Activated CD4-positive, alpha-beta memory T cell treated with anti-CD3 and anti-CD28 coated beads for 36 hours (primary cell): ENCODE data around the gene NFIL3. TPM values are rescaled to one million over a fixed set of nuclear protein-coding genes. Genes with fewer than 3 reads are reported as not detected.

Experiments
- CTCF ChIA-PET: fragments of 350-600 bp; sonication (Branson Sonifier 250); formaldehyde crosslinking; loops from one replicate; lab custom pipeline; 2021; ENCODE audit warnings: antibody characterized with exemption, inconsistent platforms; lab: Charles Lee
- POLR2A ChIA-PET: fragments of 350-600 bp; sonication (Branson Sonifier 250); formaldehyde crosslinking; loops from one replicate; lab custom pipeline; 2021; ENCODE audit warnings: antibody characterized with exemption; lab: Charles Lee
- DNase-seq: peaks from one replicate; pipeline ENCODE4 v3.0.0-alpha.2; 2020
- H3K27ac Mint-ChIP-seq: one replicate; pipeline ENCODE4 v1.8.0; 2021; ENCODE audit warnings: mixed read lengths
- H3K27me3 Mint-ChIP-seq: one replicate; pipeline ENCODE4 v1.8.0; 2021; ENCODE audit warnings: mixed read lengths
- H3K36me3 Mint-ChIP-seq: one replicate; pipeline ENCODE4 v1.8.0; 2021; ENCODE audit warnings: mixed read lengths
- H3K4me1 Mint-ChIP-seq: one replicate; pipeline ENCODE4 v1.8.0; 2021; ENCODE audit warnings: low read depth, mixed read lengths
- H3K4me3 Mint-ChIP-seq: one replicate; pipeline ENCODE4 v1.8.0; 2021; ENCODE audit warnings: mild to moderate bottlenecking, mixed read lengths
- H3K9me3 Mint-ChIP-seq: one replicate; pipeline ENCODE4 v1.8.0; 2021; ENCODE audit warnings: mixed read lengths
- intact Hi-C: fragments of 100-400 bp; cut with micrococcal nuclease; formaldehyde crosslinking; loops from one replicate; pipeline ENCODE4 v1.15.1; 2023
- total RNA-seq, 2 experiments: library from RNA; stranded (reverse); gene quantifications; one replicate each; pipeline ENCODE4 v1.2.3, GENCODE V29; 2021

NFIL3 gene
- total RNA-seq, 2 experiments from 2014 or later, result 102 to 104 TPM

DNA sequence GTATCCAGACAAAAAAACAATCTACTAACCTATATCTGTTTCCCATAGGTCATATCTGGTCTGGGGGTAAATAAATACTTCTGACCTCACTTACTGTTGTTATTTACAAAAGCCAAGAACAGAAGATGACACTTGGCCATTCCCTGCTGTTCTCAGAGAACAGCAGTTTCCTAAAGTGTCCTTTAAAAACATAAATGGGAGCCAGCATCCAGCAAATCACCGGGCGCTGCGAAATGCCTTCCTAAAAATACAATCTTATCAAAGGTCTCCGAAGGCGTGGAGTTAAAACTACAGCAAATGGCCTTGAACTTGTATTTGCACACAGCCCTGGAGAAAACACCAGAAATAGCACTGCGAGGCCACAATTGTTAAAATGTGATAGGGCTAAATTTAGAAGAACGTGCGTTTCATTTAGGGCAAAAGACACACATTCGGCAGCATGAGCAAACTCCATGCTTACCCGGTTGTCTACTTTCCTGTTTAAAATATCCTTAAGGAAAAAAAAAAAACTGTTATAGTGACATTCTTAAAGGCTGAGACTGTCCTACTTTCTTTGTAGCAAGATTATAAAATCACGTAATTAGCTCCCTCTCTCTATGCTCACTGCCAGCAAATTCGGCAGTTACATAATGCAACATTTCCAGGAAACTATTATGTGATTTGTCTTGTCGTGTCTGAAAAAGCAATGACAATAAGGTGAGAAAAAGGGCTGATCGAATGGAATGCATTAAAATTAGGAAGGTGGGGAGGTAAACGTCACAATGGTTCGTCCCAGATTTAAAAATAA lies 1.5 kb downstream of the NFIL3 start:
- Mint-ChIP-seq H3K4me3 (peak overlapping the region; percentile 98), H3K9me3 (no peaks in the 10 kb centered on the region), H3K36me3 (peaks cover 25% of the 10 kb centered on the region), H3K27ac (peak overlapping the region; percentile 93), H3K27me3 (peaks cover 8% of the 10 kb centered on the region), H3K4me1 (peaks cover 63% of the 10 kb centered on the region)
- intact Hi-C loops, result no loop called here
- POLR2A ChIA-PET, result interaction anchor here (1.2 to 8.6 kb wide), 5 partner anchors 26 to 291 kb away, joined by 4 to 83 read pairs (median 12); partner anchors contain the start of gene AUH
- DNase-seq, result no peak
- CTCF ChIA-PET, result interaction anchor here (0.7 to 1.6 kb wide), 5 partner anchors 13 to 389 kb away, joined by 3 read pairs; no protein-coding TSS in a partner anchor

GRCh38 chr9:91421128-91421765 lies 2.4 kb downstream of the NFIL3 start:
- ChIA-PET POLR2A (interaction anchor here (0.6 to 8.6 kb wide), 6 partner anchors 25 to 289 kb away, joined by 3 to 83 read pairs (median 4); partner anchors contain the start of gene AUH), CTCF (interaction anchor here (1.0 to 1.6 kb wide), 4 partner anchors 12 to 274 kb away, joined by 3 read pairs; no protein-coding TSS in a partner anchor)
- intact Hi-C loops, result no loop called here
- Mint-ChIP-seq H3K4me1 (peaks cover 67% of the 10 kb centered on the region), H3K27me3 (peaks cover 8% of the 10 kb centered on the region), H3K9me3 (no peaks in the 10 kb centered on the region), H3K27ac (peak overlapping the region; percentile 93), H3K4me3 (peak overlapping the region; percentile 98), H3K36me3 (peaks cover 28% of the 10 kb centered on the region)
- peak; percentile 40 for DNase-seq

- intact Hi-C loops, result no loop called here
- POLR2A ChIA-PET, result interaction anchor here (0.6 to 8.6 kb wide), 8 partner anchors 61 to 320 kb away, joined by 3 to 83 read pairs (median 5); partner anchors contain the start of gene AUH
- no peak for DNase-seq
- Mint-ChIP-seq H3K27ac (peak overlapping the region; percentile 87), H3K4me1 (peaks cover 67% of the 10 kb centered on the region), H3K9me3 (no peaks in the 10 kb centered on the region), H3K27me3 (peaks cover 8% of the 10 kb centered on the region), H3K36me3 (peaks cover 30% of the 10 kb centered on the region), H3K4me3 (peak overlapping the region; percentile 79)
- CTCF ChIA-PET, result interaction anchor here (0.7 to 1.6 kb wide), 2 partner anchors 60 to 212 kb away, joined by 3 to 4 read pairs; no protein-coding TSS in a partner anchor
Observed at GRCh38 chr9:91420501-91421127, 3.0 kb downstream of the NFIL3 start.

DNA sequence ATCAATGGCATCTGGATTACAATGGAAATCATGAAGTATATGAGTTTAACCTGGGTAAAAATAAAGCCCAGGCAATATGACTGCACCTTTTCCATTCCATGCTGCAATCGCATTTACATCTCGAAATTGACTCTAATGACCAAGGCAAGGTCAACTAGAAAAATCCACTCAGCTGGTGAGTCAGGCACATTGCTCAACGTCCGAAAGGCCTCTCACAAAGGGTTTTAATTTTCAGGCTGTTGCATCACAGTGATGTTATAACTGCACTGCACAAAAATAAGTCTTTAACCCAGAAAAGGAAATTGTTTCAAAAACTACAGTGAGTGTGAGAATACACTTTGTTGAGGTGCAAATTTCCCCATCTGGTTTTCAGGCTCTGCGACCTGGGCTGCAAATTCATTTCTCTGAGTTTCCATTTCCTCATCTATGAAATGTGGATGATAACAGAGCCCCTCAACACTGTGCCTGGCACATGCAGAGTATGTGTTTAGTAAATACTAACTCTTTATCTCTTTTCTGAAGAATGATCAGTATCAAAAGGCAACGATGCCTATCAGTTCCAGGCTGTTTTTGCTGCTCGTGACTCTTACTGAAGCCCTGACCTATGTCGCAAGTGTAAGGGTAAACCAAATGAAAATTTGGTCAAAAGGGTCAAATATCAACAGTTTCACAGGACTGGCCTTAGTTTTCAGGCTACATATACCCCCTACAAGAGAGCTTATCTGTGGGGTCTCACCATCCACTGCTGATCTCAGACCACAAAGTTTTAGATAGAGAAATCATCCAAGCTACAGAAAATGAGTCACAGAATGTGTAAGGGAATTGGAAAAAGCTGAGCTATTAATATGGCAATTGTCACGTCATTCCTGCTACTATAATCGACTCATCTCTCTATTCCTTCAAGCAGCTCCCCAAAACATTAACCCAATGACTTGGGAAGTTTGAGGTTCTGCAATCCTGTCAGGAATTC lies 4.1 kb downstream of the NFIL3 start:
- Mint-ChIP-seq H3K27ac (peak overlapping the region; percentile 87), H3K4me3 (peak overlapping the region; percentile 79), H3K4me1 (peaks cover 67% of the 10 kb centered on the region), H3K27me3 (peaks cover 8% of the 10 kb centered on the region), H3K36me3 (peaks cover 37% of the 10 kb centered on the region), H3K9me3 (no peaks in the 10 kb centered on the region)
- DNase-seq, result peak; percentile 74
- CTCF ChIA-PET, result interaction anchor here (0.7 to 1.1 kb wide), 2 partner anchors 61 to 211 kb away, joined by 4 read pairs; no protein-coding TSS in a partner anchor
- POLR2A ChIA-PET, result interaction anchor here (0.9 to 8.6 kb wide), 9 partner anchors 22 to 347 kb away, joined by 3 to 83 read pairs (median 4); partner anchors contain the start of gene AUH
- intact Hi-C loops, result loop anchor here (1.0 to 5.0 kb wide), 9 partner anchors 60 to 371 kb away; no protein-coding TSS in a partner anchor

DNA sequence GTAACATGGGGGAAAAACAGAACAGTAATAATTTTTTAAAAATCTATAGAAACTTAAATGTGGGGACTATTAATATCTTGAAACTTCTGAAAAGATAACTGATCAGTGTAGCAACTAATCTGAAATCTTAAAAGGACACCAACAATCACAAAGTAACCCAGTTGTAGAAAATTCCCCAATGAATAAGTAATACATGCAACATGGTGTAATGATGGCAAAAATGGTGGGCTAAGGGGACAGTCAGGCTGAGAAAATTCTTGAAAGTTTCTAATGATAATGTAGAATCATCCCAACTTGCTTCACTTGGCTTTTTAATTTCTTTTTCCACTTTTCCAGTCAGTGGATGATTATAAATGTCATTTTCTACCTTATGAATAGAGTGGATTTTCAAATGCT lies 5.4 kb downstream of the NFIL3 start:
- Mint-ChIP-seq H3K27ac (no peak overlapping the region), H3K4me1 (peaks cover 77% of the 10 kb centered on the region), H3K27me3 (peaks cover 8% of the 10 kb centered on the region), H3K9me3 (no peaks in the 10 kb centered on the region), H3K36me3 (peaks cover 45% of the 10 kb centered on the region), H3K4me3 (no peak overlapping the region)
- ChIA-PET POLR2A (no interaction called here), CTCF (interaction anchor here (1.0 to 1.6 kb wide), 2 partner anchors 68 to 72 kb away, joined by 3 to 5 read pairs; no protein-coding TSS in a partner anchor)
- DNase-seq, result no peak
- intact Hi-C loops, result loop anchor here (5.0 kb wide), 1 partner anchor 131 kb away; no protein-coding TSS in a partner anchor

DNA sequence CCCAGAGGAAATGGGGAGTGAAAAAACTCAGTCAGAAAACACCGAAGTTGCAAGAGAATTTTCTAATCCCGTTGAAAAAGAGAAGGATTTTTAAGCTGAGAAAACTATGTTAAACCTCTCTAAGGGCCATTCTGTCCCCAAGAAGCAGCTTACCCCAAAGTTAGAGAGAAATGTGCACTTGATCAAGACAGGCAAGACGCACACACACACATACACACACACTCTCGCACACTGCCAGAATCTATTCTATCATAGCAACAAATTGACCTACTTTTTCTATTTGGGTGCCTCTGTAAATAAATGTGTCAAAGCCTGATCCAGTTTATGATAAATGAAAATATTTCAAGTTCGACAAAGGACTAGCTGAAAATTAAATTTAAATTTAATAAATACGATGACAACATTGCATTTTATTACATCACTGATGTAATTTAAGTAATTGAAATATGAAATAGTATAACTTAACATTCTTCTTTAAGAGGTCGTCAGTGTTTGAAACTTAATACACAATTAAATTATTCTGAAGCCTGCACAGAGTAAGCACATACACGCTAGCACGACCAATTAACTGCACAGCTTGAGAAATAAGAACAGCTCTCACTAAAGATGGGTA lies 5.9 kb downstream of the NFIL3 start:
- CTCF ChIA-PET, result interaction anchor here (1.0 to 2.3 kb wide), 3 partner anchors 68 to 502 kb away, joined by 3 to 6 read pairs (median 5); no protein-coding TSS in a partner anchor
- Mint-ChIP-seq H3K9me3 (no peaks in the 10 kb centered on the region), H3K27me3 (peaks cover 8% of the 10 kb centered on the region), H3K27ac (no peak overlapping the region), H3K36me3 (peaks cover 43% of the 10 kb centered on the region), H3K4me1 (peaks cover 80% of the 10 kb centered on the region), H3K4me3 (no peak overlapping the region)
- POLR2A ChIA-PET, result no interaction called here
- no peak for DNase-seq
- intact Hi-C loops, result loop anchor here (5.0 kb wide), 1 partner anchor 130 kb away; no protein-coding TSS in a partner anchor

GRCh38 chr9:91416096-91416712 lies 7.4 kb downstream of the NFIL3 start:
- H3K4me1 Mint-ChIP-seq, result peaks cover 82% of the 10 kb centered on the region
- peak overlapping the region; percentile 41 for H3K4me3 Mint-ChIP-seq
- peaks cover 40% of the 10 kb centered on the region for H3K36me3 Mint-ChIP-seq
- peaks cover 8% of the 10 kb centered on the region for H3K27me3 Mint-ChIP-seq
- H3K9me3 Mint-ChIP-seq, result no peaks in the 10 kb centered on the region
- POLR2A ChIA-PET, result interaction anchor here (0.7 to 2.6 kb wide), 6 partner anchors 8 to 316 kb away, joined by 3 to 19 read pairs (median 4); partner anchors contain the start of gene NFIL3
- peak overlapping the region; percentile 86 for H3K27ac Mint-ChIP-seq
- CTCF ChIA-PET, result interaction anchor here (0.9 to 2.3 kb wide), 2 partner anchors 208 to 500 kb away, joined by 3 to 6 read pairs; no protein-coding TSS in a partner anchor
- DNase-seq, result no peak
- intact Hi-C loops, result loop anchor here (5.0 kb wide), 1 partner anchor 129 kb away; no protein-coding TSS in a partner anchor

- Mint-ChIP-seq H3K27me3 (peaks cover 5% of the 10 kb centered on the region), H3K9me3 (no peaks in the 10 kb centered on the region), H3K27ac (peak overlapping the region; percentile 86), H3K36me3 (peaks cover 42% of the 10 kb centered on the region), H3K4me1 (peaks cover 80% of the 10 kb centered on the region), H3K4me3 (peak overlapping the region; percentile 26)
- POLR2A ChIA-PET, result interaction anchor here (0.6 to 2.6 kb wide), 7 partner anchors 9 to 264 kb away, joined by 3 to 19 read pairs (median 6); partner anchors contain the start of gene NFIL3
- CTCF ChIA-PET, result interaction anchor here (0.7 to 2.3 kb wide), 2 partner anchors 68 to 499 kb away, joined by 5 to 6 read pairs; no protein-coding TSS in a partner anchor
- DNase-seq, result peak; percentile 49
- intact Hi-C loops, result loop anchor here (1.0 to 5.0 kb wide), 4 partner anchors 20 to 128 kb away; no protein-coding TSS in a partner anchor
Observed at GRCh38 chr9:91415290-91415689, 8.3 kb downstream of the NFIL3 start.

DNA sequence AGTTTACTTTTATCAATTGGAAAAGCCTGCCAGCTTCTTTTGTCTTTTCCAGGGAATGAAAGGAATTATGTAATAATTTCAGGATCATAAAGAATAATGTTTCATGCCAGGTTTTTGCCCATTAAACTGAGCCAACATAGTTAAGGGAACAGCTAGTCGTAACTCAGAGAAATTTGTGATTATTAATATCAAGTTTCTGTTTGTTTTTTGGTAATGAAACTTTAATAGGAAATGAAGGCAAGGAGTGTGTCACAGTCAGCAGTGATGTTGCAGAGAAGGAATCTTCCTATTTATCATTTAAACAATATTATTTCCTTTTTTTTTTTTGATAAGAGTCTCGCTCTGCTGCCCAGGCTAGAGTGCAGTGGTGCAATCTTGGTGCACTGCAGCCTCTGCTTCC lies 10.7 kb downstream of the NFIL3 start:
- Mint-ChIP-seq H3K27me3 (peaks cover 3% of the 10 kb centered on the region), H3K4me1 (peaks cover 60% of the 10 kb centered on the region), H3K27ac (no peak overlapping the region), H3K9me3 (no peaks in the 10 kb centered on the region), H3K4me3 (no peak overlapping the region), H3K36me3 (peaks cover 55% of the 10 kb centered on the region)
- intact Hi-C loops, result no loop called here
- ChIA-PET CTCF (interaction anchor here (0.6 to 0.7 kb wide), 3 partner anchors 17 to 569 kb away, joined by 3 to 4 read pairs (median 3); no protein-coding TSS in a partner anchor), POLR2A (interaction anchor here (0.7 kb wide), 1 partner anchor 235 kb away, joined by 3 read pairs; no protein-coding TSS in a partner anchor)
- no peak for DNase-seq
